Heart left ventricle (tissue), 16 donors: ENCODE data around the gene ADPRHL1. TPM values are rescaled to one million over a fixed set of nuclear protein-coding genes. Genes with fewer than 3 reads are reported as not detected.
"Not testable (repeated sequence)": the region's sequence is repeated elsewhere in the genome, so short reads cannot be mapped to it uniquely, and the experiment has no call there.

ENCODE experiments used
- ATAC-seq, 4 donors: fragments of 200-7000 bp; cut with Tn5 transposase; one replicate each; pipeline ENCODE4 v1.9.1; 2020 to 2022; ENCODE audit warnings: moderate library complexity in 4 of 4, mild to moderate bottlenecking in 3 of 4, moderate number of reproducible peaks in 1 of 4
- DNase-seq, 5 donors: peaks; one replicate each; pipeline ENCODE4 v3.0.0-alpha.2; 2020
- H3K27ac ChIP-seq, 12 donors: fragments of 200-600 bp; sonication (generic) in 4 of 12; one replicate each; pipeline versions ENCODE4 v1.5.0 to v1.8.0; 2016 to 2022; ENCODE audit warnings: mild to moderate bottlenecking in 2 of 12
- H3K27me3 ChIP-seq, 9 donors: fragments of 200-600 bp; sonication (generic) in 2 of 9; one replicate each; pipeline versions ENCODE4 v1.5.1 to v1.8.0; 2016 to 2022; ENCODE audit warnings: mild to moderate bottlenecking in 3 of 9
- H3K36me3 ChIP-seq, 9 donors: fragments of 200-600 bp; sonication (generic) in 2 of 9; one replicate each; pipeline versions ENCODE4 v1.5.0 to v1.8.0; 2018 to 2022; ENCODE audit warnings: mild to moderate bottlenecking in 2 of 9
- H3K4me1 ChIP-seq, 12 donors: fragments of 200-600 bp; sonication (generic) in 4 of 12; one replicate each; pipeline versions ENCODE4 v1.5.0 to v1.8.0; 2016 to 2022; ENCODE audit warnings: mild to moderate bottlenecking in 3 of 12
- H3K4me3 ChIP-seq, 12 donors: fragments of 200-600 bp; sonication (generic) in 4 of 12; one replicate each; pipeline versions ENCODE4 v1.5.0 to v1.8.0; 2017 to 2022; ENCODE audit warnings: mild to moderate bottlenecking in 9 of 12, moderate library complexity in 4 of 12
- H3K9me3 ChIP-seq, 12 donors: fragments of 200-600 bp; sonication (generic) in 4 of 12; one replicate each; pipeline versions ENCODE4 v1.5.0 to v1.8.0; 2016 to 2022; ENCODE audit warnings: mild to moderate bottlenecking in 1 of 12
- POLR2A ChIP-seq, 2 donors: fragments of 450-650 bp; IDR thresholded peaks; one replicate each; pipeline ENCODE4 v1.6.1; 2017; ENCODE audit warnings: antibody characterized with exemption in 2 of 2, mild to moderate bottlenecking in 2 of 2, moderate library complexity in 2 of 2
- WGBS, 4 donors: extraction: QIAGEN DNeasy Blood & Tissue Kit in 2 of 4; methylation state at CpG; one replicate each; pipeline versions ENCODE4 v1.1.5 to v1.1.7; 2013 to 2018; 5-methylcytosine and 5-hydroxymethylcytosine counted together
- intact Hi-C, 10 donors: fragments of 100-400 bp; cut with DNase I; formaldehyde crosslinking; loops; one replicate each; pipeline versions ENCODE4 v1.11.1 to v1.14.2; 2022
- polyA plus RNA-seq, 2 donors: library from polyadenylated mRNA; stranded (reverse); fragments of 200-250 nt; gene quantifications; one replicate each; pipeline ENCODE4 v1.2.3, GENCODE V29; 2013
- total RNA-seq, 9 donors: library from RNA; depleted of rRNA in 2 of 9; stranded (reverse); fragments of >200 nt in 2 of 9; fragmentation: NEBNext Ultra II Directional in 3 of 9; extraction: Animal tissue kit (Norgen Biotek cat#: 25700) in 3 of 9; gene quantifications; one replicate each; pipeline versions ENCODE4 v1.1.0 to v1.2.4, GENCODE V29; 2016 to 2023
- TF ChIP-seq, protein P1 (sequence below), 12 donors: fragments of 200-600 bp; sonication (generic) in 4 of 12; IDR thresholded peaks; one replicate each; pipeline versions ENCODE4 v1.5.0 to v1.8.0; 2018 to 2022; ENCODE audit warnings: antibody characterized with exemption in 12 of 12, mild to moderate bottlenecking in 5 of 12
- donor health status: ischemic (EF 13 %, LVEDD 7.1; RV severe dilation, severe dysfunction).
- donor health status: healthy with polysubstance abuse.
- donor health status: DM: no; HTN: yes; CAD: no.
- donor health status: DM: no; HTN: no; CAD: no.
- donor health status: ischemic (EF 25% LVEDD 6.9; RV normal size, moderate dysfunction).
- donor health status: ischemic (EF 25% LVEDD 5.7; RV mildly dilated, moderate dysfunction).
- donor health status: healthy.
- donor health status: DM: yes; HTN: yes; CAD: no.
- donor health status: ischemic (EF 35%, LVEDD 5.7; RV mildly dilated, moderate dysfunction).
- donor health status: nonischemic (EF 11% LVEDD 7.7; RV severe dilation, severe dysfunction).
- donor health status: DM: yes; HTN: yes; CAD: no.
- donor health status: PGD.
- donor health status: ischemic (EF 29% LVEDD 5.4; RV normal size, mild dysfunction).
- donor health status: nonischemic (EF 23%, LVEDD 6.1; RV moderate dilation, normal function).

The ADPRHL1 gene
- total and polyA plus RNA-seq, 11 donors = 160 to 774 (median 521) TPM

GRCh38 chr13:113373811-113374485 is 79.3 kb downstream of the ADPRHL1 start:
- H3K27ac ChIP-seq = no peak overlapping the region
- ATAC-seq = peak in 1 of 4 donors; percentile 13
- DNase-seq = no peak
- WGBS, 4 donors = 80 to 83% (median 81%) methylated on average over 17 to 20 of the region's 20 CpGs
- TF ChIP-seq POLR2A (IDR thresholded peaks at IDR 0.05) = no peak
- TF ChIP-seq, protein P1, sequence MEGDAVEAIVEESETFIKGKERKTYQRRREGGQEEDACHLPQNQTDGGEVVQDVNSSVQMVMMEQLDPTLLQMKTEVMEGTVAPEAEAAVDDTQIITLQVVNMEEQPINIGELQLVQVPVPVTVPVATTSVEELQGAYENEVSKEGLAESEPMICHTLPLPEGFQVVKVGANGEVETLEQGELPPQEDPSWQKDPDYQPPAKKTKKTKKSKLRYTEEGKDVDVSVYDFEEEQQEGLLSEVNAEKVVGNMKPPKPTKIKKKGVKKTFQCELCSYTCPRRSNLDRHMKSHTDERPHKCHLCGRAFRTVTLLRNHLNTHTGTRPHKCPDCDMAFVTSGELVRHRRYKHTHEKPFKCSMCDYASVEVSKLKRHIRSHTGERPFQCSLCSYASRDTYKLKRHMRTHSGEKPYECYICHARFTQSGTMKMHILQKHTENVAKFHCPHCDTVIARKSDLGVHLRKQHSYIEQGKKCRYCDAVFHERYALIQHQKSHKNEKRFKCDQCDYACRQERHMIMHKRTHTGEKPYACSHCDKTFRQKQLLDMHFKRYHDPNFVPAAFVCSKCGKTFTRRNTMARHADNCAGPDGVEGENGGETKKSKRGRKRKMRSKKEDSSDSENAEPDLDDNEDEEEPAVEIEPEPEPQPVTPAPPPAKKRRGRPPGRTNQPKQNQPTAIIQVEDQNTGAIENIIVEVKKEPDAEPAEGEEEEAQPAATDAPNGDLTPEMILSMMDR (IDR thresholded peaks at IDR 0.05) = no peak
- no peaks in the 10 kb centered on the region for H3K4me1 ChIP-seq
- H3K27me3 ChIP-seq = no peaks in the 10 kb centered on the region
- no peaks in the 10 kb centered on the region for H3K9me3 ChIP-seq
- no peaks in the 10 kb centered on the region for H3K36me3 ChIP-seq
- no peak overlapping the region for H3K4me3 ChIP-seq
- intact Hi-C loops = no loop called here

GRCh38 chr13:113371701-113372100 is 81.6 kb downstream of the ADPRHL1 start:
- H3K4me1 ChIP-seq, H3K9me3 ChIP-seq, ATAC-seq, H3K36me3 ChIP-seq, intact Hi-C loops, H3K27me3 ChIP-seq, H3K27ac ChIP-seq, H3K4me3 ChIP-seq: not testable (repeated sequence)
- 86 to 94% (median 90%) methylated on average over 3 of the region's 3 CpGs for WGBS, 4 donors
- DNase-seq = peak in 1 of 5 donors; percentile 14

DNA sequence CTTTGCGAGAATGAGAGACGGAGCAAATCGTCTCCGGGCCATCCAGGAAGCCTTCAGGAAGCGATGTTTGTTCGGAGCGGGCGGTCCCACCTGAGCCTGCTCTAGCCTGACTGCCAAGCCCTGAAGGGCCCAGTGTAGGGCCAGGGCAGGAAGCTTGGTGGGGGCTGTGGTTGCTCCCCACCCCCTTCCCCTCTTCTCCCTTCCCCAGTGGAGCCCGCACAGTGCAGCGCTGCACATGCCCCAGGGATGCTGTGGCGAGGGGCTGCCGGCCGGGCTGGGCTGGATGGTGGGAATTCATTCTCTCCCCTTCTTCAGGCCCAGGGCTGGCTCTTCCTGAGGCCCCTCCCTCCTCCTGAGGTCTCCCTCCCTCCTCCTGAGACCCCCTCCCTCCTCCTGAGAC is 82.2 kb downstream of the ADPRHL1 start:
- Histone ChIP-seq H3K27ac (no peak overlapping the region), H3K4me3 (no peak overlapping the region), H3K4me1 (no peaks in the 10 kb centered on the region), H3K36me3 (no peaks in the 10 kb centered on the region), H3K27me3 (no peaks in the 10 kb centered on the region), H3K9me3 (no peaks in the 10 kb centered on the region)
- TF ChIP-seq POLR2A (IDR thresholded peaks at IDR 0.05) = no peak
- TF ChIP-seq, protein P1 (IDR thresholded peaks at IDR 0.05) = no peak
- intact Hi-C loops = no loop called here
- DNase-seq = no peak
- 79 to 88% (median 83%) methylated on average over 9 to 13 of the region's 13 CpGs for WGBS, 4 donors
- no peak for ATAC-seq

GRCh38 chr13:113369881-113370280 is 83.4 kb downstream of the ADPRHL1 start:
- 89 to 93% (median 91%) methylated on average over 10 of the region's 10 CpGs for WGBS, 4 donors
- no peaks in the 10 kb centered on the region for H3K9me3 ChIP-seq
- TF ChIP-seq, protein P1 (IDR thresholded peaks at IDR 0.05) = no peak
- no peak for TF ChIP-seq POLR2A (IDR thresholded peaks at IDR 0.05)
- no peak overlapping the region for H3K27ac ChIP-seq
- ATAC-seq (no peak), DNase-seq (no peak)
- H3K36me3 ChIP-seq = no peaks in the 10 kb centered on the region
- no peak overlapping the region for H3K4me3 ChIP-seq
- H3K27me3 ChIP-seq = peaks cover 0 to 6% (median 0%) of the 10 kb centered on the region in 9 donors
- intact Hi-C loops = no loop called here
- H3K4me1 ChIP-seq = peaks cover 0 to under 1% (median 0%) of the 10 kb centered on the region in 12 donors

- no peaks in the 10 kb centered on the region for H3K9me3 ChIP-seq
- no peak overlapping the region for H3K4me3 ChIP-seq
- no peaks in the 10 kb centered on the region for H3K36me3 ChIP-seq
- 87 to 89% (median 88%) methylated on average over 26 to 29 of the region's 29 CpGs for WGBS, 4 donors
- peaks cover 0 to 6% (median 0%) of the 10 kb centered on the region in 12 donors for H3K4me1 ChIP-seq
- no peak for TF ChIP-seq POLR2A (IDR thresholded peaks at IDR 0.05)
- TF ChIP-seq, protein P1 (IDR thresholded peaks at IDR 0.05) = no peak
- H3K27ac ChIP-seq = no peak overlapping the region
- ATAC-seq = no peak
- intact Hi-C loops = no loop called here
- H3K27me3 ChIP-seq = peaks cover 0 to 9% (median 0%) of the 10 kb centered on the region in 9 donors
- DNase-seq = no peak
Observed at GRCh38 chr13:113369189-113369588, 84.1 kb downstream of the ADPRHL1 start.

DNA sequence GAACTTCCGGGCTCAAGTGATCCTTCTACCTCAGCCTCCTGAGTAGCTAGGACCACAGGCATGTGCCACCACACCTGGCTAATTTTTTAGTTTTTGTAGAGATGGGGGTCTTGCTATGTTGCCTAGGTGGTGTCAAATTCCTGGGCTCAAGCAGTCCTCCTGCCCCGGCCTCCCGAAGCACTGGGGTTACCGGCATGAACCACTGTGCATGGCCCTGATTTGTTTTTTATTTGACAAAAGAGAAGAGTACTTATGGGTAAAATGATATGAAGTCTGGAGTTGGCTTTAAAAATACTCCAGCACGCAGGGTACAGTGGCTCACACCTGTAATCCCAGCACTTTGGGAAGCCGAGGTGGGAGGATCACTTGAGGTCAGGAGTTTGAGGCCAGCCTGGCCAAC is 84.9 kb downstream of the ADPRHL1 start:
- WGBS, 4 donors = 85 to 94% (median 91%) methylated on average over 6 of the region's 6 CpGs
- Histone ChIP-seq H3K4me1 (peaks cover 0 to 12% (median 2%) of the 10 kb centered on the region in 12 donors), H3K27me3 (peaks cover 0 to 15% (median 5%) of the 10 kb centered on the region in 9 donors)
- DNase-seq, H3K4me3 ChIP-seq, H3K27ac ChIP-seq, ATAC-seq, H3K36me3 ChIP-seq, H3K9me3 ChIP-seq, intact Hi-C loops: not testable (repeated sequence)
